ENCODE measurements around the gene SLC38A7. TPM values are rescaled to one million over a fixed set of nuclear protein-coding genes. Genes with fewer than 3 reads are reported as not detected.

The SLC38A7 gene
- total and polyA plus RNA-seq, 2 of the 13 experiments (the other 11 are each of a cell fraction or from before 2014, with no cell fraction given), result 13.2 to 14.1 TPM

GRCh38 chr16:58654560-58655214, 29.9 kb downstream of the SLC38A7 start (continued):
- TF ChIP-seq ZNF747 (CRISPR knock-in tag; IDR thresholded peaks at IDR 0.05; ENCODE audit: borderline replicate concordance) (no peak), KLF16 (CRISPR knock-in tag; IDR thresholded peaks at IDR 0.05) (no peak), UBTF (CRISPR knock-in tag; IDR thresholded peaks at IDR 0.05) (peak; percentile 11; the same call in 1 of the 2 replicates), SRF (IDR thresholded peaks at IDR 0.05; ENCODE audit: low read depth, low read length) (no peak), PAXIP1 (CRISPR knock-in tag; conservative IDR thresholded peaks at IDR 0.05) (peak; percentile 34; the same call in 1 of the 2 replicates), ZSCAN31 (CRISPR knock-in tag; IDR thresholded peaks at IDR 0.05; ENCODE audit: low read depth) (no peak), DPF2 (CRISPR knock-in tag; IDR thresholded peaks at IDR 0.05; ENCODE audit: borderline replicate concordance, low read depth) (no peak), CBX5 (CRISPR knock-in tag; IDR thresholded peaks at IDR 0.05; ENCODE audit: borderline replicate concordance) (no peak), GATA4 (IDR thresholded peaks at IDR 0.05; ENCODE audit: borderline replicate concordance, low read depth) (no peak), ZNF574 (CRISPR knock-in tag; IDR thresholded peaks at IDR 0.05) (no peak), ZBED4 (CRISPR knock-in tag; IDR thresholded peaks at IDR 0.05; ENCODE audit: borderline replicate concordance) (no peak), PRMT3 (CRISPR knock-in tag; IDR thresholded peaks at IDR 0.05; ENCODE audit: borderline replicate concordance, low read depth) (no peak), DBP (CRISPR knock-in tag; IDR thresholded peaks at IDR 0.05; ENCODE audit: not compliant biosample characterization) (no peak)

Measured in HepG2 (cell line).